ENCODE data around the gene GNB1.

GNB1 gene

DNA sequence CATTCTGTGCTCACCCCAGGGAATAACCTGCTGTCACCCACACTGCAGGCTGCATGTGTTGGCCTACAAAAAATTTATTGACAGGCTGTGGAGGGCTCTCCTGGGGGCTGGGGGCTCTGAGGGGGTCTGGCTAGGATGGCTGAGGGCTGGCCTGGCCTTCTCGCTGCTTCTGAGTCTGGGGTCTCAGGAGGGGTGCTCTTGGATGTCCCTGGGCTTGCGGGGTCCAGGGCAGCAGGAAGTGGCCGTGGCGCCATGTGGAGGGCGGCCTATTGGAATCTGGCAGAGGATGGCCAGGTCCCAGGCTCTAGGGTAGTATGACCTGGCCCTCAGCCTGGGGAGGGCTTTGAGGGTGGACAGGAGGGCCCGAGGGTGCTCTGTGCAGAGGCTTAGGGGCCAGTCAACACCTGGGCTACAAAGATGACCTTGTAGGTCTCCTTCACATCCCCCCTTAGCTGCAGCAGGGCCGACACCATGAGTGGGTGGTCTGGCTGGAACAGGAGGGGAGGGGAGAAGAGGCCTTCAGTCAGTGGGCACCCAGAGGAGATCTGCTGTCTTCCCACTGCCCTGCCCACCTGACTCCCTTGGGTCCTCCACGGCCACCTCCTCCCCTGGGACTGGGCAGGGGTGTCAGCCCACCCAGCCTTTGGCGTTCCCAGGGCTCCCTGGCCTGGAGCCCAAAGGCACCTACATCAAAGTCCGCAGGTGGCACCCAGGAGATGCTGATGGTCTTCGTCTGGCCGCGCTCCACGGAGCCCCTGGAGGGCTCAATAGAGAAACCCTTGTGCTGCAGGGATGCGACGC lies 31.2 kb upstream of the GNB1 start:
- TF ChIP-seq, protein P1, sequence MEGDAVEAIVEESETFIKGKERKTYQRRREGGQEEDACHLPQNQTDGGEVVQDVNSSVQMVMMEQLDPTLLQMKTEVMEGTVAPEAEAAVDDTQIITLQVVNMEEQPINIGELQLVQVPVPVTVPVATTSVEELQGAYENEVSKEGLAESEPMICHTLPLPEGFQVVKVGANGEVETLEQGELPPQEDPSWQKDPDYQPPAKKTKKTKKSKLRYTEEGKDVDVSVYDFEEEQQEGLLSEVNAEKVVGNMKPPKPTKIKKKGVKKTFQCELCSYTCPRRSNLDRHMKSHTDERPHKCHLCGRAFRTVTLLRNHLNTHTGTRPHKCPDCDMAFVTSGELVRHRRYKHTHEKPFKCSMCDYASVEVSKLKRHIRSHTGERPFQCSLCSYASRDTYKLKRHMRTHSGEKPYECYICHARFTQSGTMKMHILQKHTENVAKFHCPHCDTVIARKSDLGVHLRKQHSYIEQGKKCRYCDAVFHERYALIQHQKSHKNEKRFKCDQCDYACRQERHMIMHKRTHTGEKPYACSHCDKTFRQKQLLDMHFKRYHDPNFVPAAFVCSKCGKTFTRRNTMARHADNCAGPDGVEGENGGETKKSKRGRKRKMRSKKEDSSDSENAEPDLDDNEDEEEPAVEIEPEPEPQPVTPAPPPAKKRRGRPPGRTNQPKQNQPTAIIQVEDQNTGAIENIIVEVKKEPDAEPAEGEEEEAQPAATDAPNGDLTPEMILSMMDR (IDR thresholded peaks at IDR 0.05; ENCODE audit: extremely low read depth, missing control alignments) = no peak
- no peak for DNase-seq (ENCODE audit: low spot score)

DNA sequence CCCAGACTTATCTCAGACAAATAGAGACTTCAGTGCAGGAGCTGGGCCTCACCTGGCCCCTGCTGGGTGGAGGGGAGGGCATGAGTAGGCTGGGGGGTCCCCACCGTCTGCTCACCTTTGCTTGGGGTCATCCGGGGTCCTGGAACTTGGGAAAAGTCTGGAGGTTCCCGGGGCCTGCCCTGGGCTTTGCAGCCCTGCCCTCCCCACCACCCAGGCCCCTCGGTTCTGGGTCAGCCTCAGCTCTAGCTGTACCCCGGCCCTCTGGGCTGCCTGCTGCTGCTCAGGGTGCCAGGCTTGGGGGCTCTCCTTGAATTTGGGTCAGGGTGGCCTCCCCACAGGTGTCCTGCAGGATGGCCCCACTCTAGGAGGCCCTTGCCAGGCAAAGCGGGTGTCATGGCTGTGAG lies 30.6 kb upstream of the GNB1 start:
- TF ChIP-seq, protein P1 (IDR thresholded peaks at IDR 0.05; ENCODE audit: extremely low read depth, missing control alignments) = no peak
- no peak for DNase-seq (ENCODE audit: low spot score)

DNA sequence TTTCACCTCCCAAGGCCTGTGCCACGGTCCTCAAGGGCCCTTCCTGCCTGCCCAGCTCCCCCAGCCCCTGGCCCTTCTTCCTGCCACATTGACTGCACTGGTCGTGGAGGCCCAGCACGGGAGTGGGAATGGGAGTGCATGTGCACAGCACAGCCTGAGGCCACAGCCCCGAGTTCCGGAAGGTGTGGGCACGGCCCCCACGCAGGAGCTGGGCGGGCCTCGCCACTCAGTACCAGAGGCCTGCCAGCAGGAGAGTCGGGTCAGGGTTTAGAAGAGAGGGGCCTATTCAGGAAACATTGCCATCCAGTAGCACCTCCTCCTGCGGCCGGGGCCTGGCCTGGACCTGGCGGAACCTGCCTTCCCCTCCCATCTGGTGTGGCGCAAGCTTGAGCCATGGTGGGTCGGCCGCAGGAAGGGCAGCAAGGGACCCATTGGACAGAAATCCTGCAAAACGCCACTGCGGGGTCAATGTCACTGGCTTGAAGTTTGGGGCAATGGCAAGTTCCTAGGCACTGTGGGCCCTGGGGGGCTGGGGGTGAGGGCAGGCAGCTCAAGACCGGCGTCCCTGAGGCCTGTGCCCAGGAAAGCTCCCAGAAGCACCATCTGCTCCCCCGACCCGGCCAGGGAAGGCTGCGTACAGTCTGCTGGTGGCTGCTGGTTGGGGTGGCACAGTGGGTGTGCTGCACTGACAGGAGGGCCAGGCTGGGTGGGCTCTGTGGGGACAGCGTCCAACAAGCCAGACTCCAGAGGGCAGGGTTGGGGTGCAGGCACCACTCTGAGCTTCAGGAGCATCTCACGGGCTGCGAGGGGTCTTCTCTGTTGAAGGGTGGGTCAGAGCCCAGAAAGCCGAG lies 29.9 kb upstream of the GNB1 start:
- DNase-seq (ENCODE audit: low spot score) = no peak

DNA sequence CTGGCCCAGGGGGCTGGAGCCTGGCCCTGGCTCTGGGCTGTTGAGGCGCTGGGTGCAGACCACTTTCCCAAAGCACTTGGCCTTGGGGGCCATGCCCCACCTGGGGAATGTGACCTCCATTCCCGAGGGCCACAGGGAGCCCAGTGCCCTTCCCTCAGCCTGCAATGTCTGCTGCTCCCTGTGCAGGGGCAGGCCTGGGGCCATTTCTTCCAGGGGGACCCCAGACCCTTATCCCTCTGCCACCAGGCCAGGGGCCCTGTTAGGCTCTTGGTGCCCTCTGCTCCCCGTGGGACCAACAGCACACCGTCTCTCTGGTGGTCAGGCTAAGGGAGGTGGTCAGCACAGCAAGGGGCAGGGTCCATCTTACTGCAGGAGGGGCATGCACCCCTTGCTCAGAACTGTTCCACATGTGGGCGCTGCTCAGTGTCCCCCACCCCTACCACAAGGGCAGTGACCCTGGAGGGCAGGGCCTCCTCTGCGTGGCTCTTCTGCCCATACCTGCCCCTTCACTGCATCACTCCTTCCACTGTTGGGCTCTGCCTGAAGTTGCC lies 29.2 kb upstream of the GNB1 start:
- no peak for DNase-seq (ENCODE audit: low spot score)
- TF ChIP-seq, protein P1 (IDR thresholded peaks at IDR 0.05; ENCODE audit: extremely low read depth, missing control alignments) = no peak

More for the DNA sequence above, 29.9 kb upstream of the GNB1 start:
- TF ChIP-seq, protein P1 (IDR thresholded peaks at IDR 0.05; ENCODE audit: extremely low read depth, missing control alignments) = no peak

DNA sequence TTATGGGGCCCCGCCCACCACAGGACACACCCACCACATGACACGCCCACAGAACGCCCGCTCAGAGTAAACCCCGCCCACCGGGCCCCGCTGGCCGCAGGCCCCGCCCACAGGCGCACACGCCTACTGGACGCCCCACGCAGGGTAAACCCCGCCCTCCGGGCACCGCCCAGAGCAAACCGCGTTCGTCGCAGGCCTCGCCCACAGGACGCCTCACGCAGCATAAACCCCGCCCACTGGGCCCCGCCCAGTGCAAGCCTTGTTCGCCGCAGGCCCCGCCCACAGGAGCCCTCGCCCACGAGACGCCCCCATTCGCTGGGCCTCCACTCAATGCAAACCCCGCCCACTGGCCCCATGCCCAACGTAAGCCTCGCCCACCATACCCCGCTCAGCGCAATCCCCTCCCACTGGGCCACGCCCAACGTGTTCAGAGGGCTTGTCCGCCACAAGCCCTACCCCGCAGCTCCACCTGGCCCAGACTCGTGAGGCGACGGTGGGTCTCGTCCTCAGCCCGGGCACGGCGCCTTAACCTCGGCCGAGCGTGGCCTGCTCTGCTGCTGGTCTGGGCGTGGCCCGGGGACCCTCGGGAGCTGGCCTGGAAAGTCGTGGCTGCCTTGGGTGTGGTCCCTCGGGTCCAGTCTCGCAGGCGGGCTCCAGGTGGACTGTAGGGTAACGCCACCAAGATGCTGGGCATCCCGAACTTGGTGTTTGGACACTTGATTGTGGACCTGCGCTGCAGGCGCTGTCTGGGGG lies 28.6 kb upstream of the GNB1 start:
- TF ChIP-seq, protein P1 (IDR thresholded peaks at IDR 0.05; ENCODE audit: extremely low read depth, missing control alignments) = no peak
- DNase-seq (ENCODE audit: low spot score) = peak; percentile 100

DNA sequence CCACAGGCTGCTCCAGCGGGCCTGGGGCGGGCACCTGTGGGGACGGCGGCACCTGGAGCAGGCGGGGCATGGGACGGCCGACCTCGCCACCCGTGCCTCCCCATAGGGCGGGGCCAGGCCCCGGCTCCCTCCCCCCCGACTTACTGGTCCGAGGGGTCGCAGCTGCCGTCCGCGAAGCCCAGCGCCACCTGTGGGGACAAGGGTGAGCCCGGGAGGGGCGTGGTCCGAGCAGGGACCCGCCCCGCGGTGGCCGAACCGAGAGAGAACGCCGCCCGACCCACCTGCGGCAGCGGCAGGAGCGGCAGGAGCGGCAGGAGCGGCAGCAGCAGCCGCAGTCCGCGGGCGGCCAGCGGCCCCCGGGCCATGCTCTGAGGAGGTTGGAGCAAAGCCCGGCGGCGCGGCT lies 28.0 kb upstream of the GNB1 start, which contains the start of gene TMEM52:
TMEM52 (minus strand) TSS at position 379 of the 403 bp plus-strand sequence; CDS start at position 365, 14 bp downstream.
- no peak for DNase-seq (ENCODE audit: low spot score)
- TF ChIP-seq, protein P1 (IDR thresholded peaks at IDR 0.05; ENCODE audit: extremely low read depth, missing control alignments) = no peak
